A673 (cell line): ENCODE data around the gene CNTD1. TPM values are rescaled to one million over a fixed set of nuclear protein-coding genes. Genes with fewer than 3 reads are reported as not detected.
"Not testable (repeated sequence)": the region's sequence is repeated elsewhere in the genome, so short reads cannot be mapped to it uniquely, and the experiment has no call there.

ENCODE experiments used
- BruUV-seq: library from RNA; stranded (reverse); fragments of 400-500 nt; replicated peaks from 2 replicates; lab custom pipeline; 2021; lab: Mats Ljungman, UMichigan
- CTCF ChIA-PET: fragments of 300-600 bp; sonication (Branson Sonifier 250); formaldehyde crosslinking; loops from one replicate; lab custom pipeline; 2022; ENCODE audit warnings: antibody characterized with exemption; lab: Charles Lee
- POLR2A ChIA-PET: fragments of 300-600 bp; sonication (Branson Sonifier 250); formaldehyde crosslinking; loops from one replicate; lab custom pipeline; 2022; ENCODE audit warnings: antibody characterized with exemption; ENCODE audit not compliant: low non-redundant PET; lab: Charles Lee
- DNase-seq: peaks from one replicate; pipeline ENCODE4 v3.0.0-alpha.2; 2015; ENCODE audit warnings: low spot score
- H3K27ac ChIP-seq: fragments of 200-600 bp; sonication (generic); 2 replicates; pipeline ENCODE4 v1.5.1; 2016; ENCODE audit warnings: mixed run types, low read depth, mild to moderate bottlenecking, mixed read lengths, antibody characterized with exemption, low read length; ENCODE audit not compliant: poor library complexity, severe bottlenecking
- H3K27me3 ChIP-seq: fragments of 200-600 bp; sonication (generic); replicated peaks from 2 replicates; pipeline ENCODE4 v1.6.1; 2017; ENCODE audit warnings: mixed run types, low read depth, mild to moderate bottlenecking, mixed read lengths, antibody characterized with exemption, low read length; ENCODE audit not compliant: insufficient read depth, poor library complexity
- H3K36me3 ChIP-seq: fragments of 200-600 bp; sonication (generic); 2 replicates; pipeline ENCODE4 v1.6.1; 2016; ENCODE audit warnings: mixed run types, mild to moderate bottlenecking, mixed read lengths, antibody characterized with exemption, low read length; ENCODE audit not compliant: insufficient read depth, poor library complexity, severe bottlenecking
- H3K4me1 ChIP-seq: fragments of 200-600 bp; sonication (generic); 2 replicates; pipeline ENCODE4 v1.6.1; 2017; ENCODE audit warnings: mixed run types, mild to moderate bottlenecking, mixed read lengths, antibody characterized with exemption, low read length; ENCODE audit not compliant: insufficient read depth, poor library complexity, severe bottlenecking
- H3K4me3 ChIP-seq: fragments of 200-600 bp; sonication (generic); 2 replicates; pipeline ENCODE4 v1.5.1; 2016; ENCODE audit warnings: low read depth, mixed run types, mild to moderate bottlenecking, mixed read lengths, low read length; ENCODE audit not compliant: poor library complexity, severe bottlenecking
- H3K9me3 ChIP-seq: fragments of 200-600 bp; sonication (generic); 2 replicates; pipeline ENCODE4 v1.6.1; 2016; ENCODE audit warnings: mixed run types, low read depth, mild to moderate bottlenecking, mixed read lengths, antibody characterized with exemption, low read length; ENCODE audit not compliant: poor library complexity, severe bottlenecking
- CTCF ChIP-seq: fragments of 300-800, 200-600 bp; sonication (generic); conservative IDR thresholded peaks from 2 replicates; pipeline ENCODE4 v1.5.1; 2017; ENCODE audit warnings: low read depth, mild to moderate bottlenecking, antibody characterized with exemption, low read length, moderate library complexity, mixed read lengths
- EZH2 ChIP-seq: fragments of 200-600 bp; sonication (generic); IDR thresholded peaks from 2 replicates; pipeline ENCODE4 v1.6.1; 2017; ENCODE audit warnings: borderline replicate concordance, low read depth, mild to moderate bottlenecking, mixed read lengths, antibody characterized with exemption, low read length; ENCODE audit not compliant: poor library complexity, severe bottlenecking
- intact Hi-C: fragments of 100-400 bp; cut with micrococcal nuclease; formaldehyde crosslinking; loops from one replicate; pipeline ENCODE4 v1.10.0; 2022; ENCODE audit not compliant: unreplicated experiment
- total RNA-seq: library from RNA; stranded (reverse); gene quantifications from 2 replicates; pipeline ENCODE4 v1.2.3, GENCODE V29; 2021

The CNTD1 gene
- total RNA-seq, 1 experiment from 2014 or later, result not detected

DNA sequence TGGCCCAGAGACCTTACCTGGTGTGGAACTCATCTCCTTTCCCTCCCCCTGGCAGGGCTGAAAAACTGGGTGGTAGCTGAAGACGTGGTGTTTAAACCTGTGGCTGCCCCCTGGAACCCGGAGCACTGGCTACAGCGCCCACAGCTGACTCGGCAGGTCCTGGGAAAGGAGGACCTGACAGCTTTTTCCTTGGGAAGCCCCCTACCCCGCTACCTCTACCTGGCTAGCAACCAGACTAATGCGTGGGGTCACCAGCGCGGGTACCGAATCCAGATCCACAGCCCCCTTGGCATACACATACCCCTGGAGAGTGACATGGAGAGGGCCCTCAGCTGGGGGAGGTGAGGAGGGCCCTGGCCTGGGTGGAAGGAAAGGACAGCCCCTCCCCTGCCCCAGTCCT is 50.4 kb downstream of the CNTD1 start:
- Histone ChIP-seq H3K4me3 (no peak overlapping the region), H3K9me3 (no peaks in the 10 kb centered on the region), H3K27ac (no peak overlapping the region), H3K27me3 (no peaks in the 10 kb centered on the region), H3K4me1 (no peaks in the 10 kb centered on the region), H3K36me3 (peaks cover 3% of the 10 kb centered on the region)
- DNase-seq, result no peak
- ChIA-PET POLR2A (no interaction called here), CTCF (no interaction called here)
- TF ChIP-seq CTCF (no peak), EZH2 (no peak)
- intact Hi-C loops, result no loop called here
- no TSS peak for BruUV-seq

GRCh38 chr17:42849451-42850181 is 51.0 kb downstream of the CNTD1 start:
- no peaks in the 10 kb centered on the region for H3K27me3 ChIP-seq
- no TSS peak for BruUV-seq
- H3K9me3 ChIP-seq, result no peaks in the 10 kb centered on the region
- ChIA-PET CTCF (no interaction called here), POLR2A (no interaction called here)
- no peak overlapping the region for H3K27ac ChIP-seq
- intact Hi-C loops, result no loop called here
- peaks cover 3% of the 10 kb centered on the region for H3K36me3 ChIP-seq
- H3K4me1 ChIP-seq, result no peaks in the 10 kb centered on the region
- TF ChIP-seq EZH2, result no peak
- no peak for TF ChIP-seq CTCF
- DNase-seq, result no peak
- H3K4me3 ChIP-seq, result no peak overlapping the region

- intact Hi-C loops, result no loop called here
Measured at GRCh38 chr17:42850954-42851353, 52.3 kb downstream of the CNTD1 start, which contains the start of gene AOC3. Gene AOC3, plus strand, starts transcription at chr17:42851199. Its CDS starts 145 bp downstream, at chr17:42851344.

GRCh38 chr17:42851371-42852240 is 52.9 kb downstream of the CNTD1 start:
- POLR2A ChIA-PET, CTCF ChIA-PET: not testable (repeated sequence)

More at GRCh38 chr17:42850954-42851353, 52.3 kb downstream of the CNTD1 start, which contains the start of gene AOC3:
- Histone ChIP-seq H3K4me3 (no peak within 1 kb of the TSS), H3K27me3 (no peaks in the 10 kb centered on the region), H3K4me1 (no peaks in the 10 kb centered on the region), H3K36me3 (no peaks in the 10 kb centered on the region), H3K9me3 (no peaks in the 10 kb centered on the region), H3K27ac (no peak within 1 kb of the TSS)
- no TSS peak for BruUV-seq
- ChIA-PET CTCF (no interaction called here), POLR2A (no interaction called here)
- no peak for DNase-seq
- TF ChIP-seq CTCF, result no peak
- TF ChIP-seq EZH2, result no peak

More at GRCh38 chr17:42851371-42852240, 52.9 kb downstream of the CNTD1 start:
- BruUV-seq, H3K9me3 ChIP-seq, H3K4me1 ChIP-seq, H3K27me3 ChIP-seq, intact Hi-C loops, H3K4me3 ChIP-seq, H3K27ac ChIP-seq, DNase-seq, H3K36me3 ChIP-seq: not testable (repeated sequence)
